Measurements from ENCODE around the gene TMEM109. TPM values are rescaled to one million over a fixed set of nuclear protein-coding genes. Genes with fewer than 3 reads are reported as not detected.

The TMEM109 gene
- total and polyA plus RNA-seq, 2 of the 4 experiments (the other 2 are of a cell fraction): 15.1 to 69.7 TPM

GRCh38 chr11:60960405-60960804, 46.4 kb downstream of the TMEM109 start:
- Histone ChIP-seq H3K4me3 (ENCODE audit: insufficient read depth, low read depth, low read length) (no peak overlapping the region), H3K27me3 (ENCODE audit: control insufficient read depth, insufficient read depth, low read length) (peaks cover 31% of the 10 kb centered on the region), H3K23ac (ENCODE audit: low read depth, low read length) (no peak overlapping the region), H4K91ac (ENCODE audit: insufficient read depth, low read depth, low read length) (no peak overlapping the region), H3K9me1 (ENCODE audit: insufficient read depth, low read length) (no peaks in the 10 kb centered on the region), H2BK5ac (ENCODE audit: low read depth, low read length, poor library complexity, severe bottlenecking) (no peak overlapping the region), H2AFZ (replicated peaks; ENCODE audit: low read length, poor library complexity) (no peak overlapping the region), H3K56ac (ENCODE audit: extremely low read depth, insufficient read depth, low read length) (no peak overlapping the region), H3K4ac (ENCODE audit: low read depth, low read length) (no peak overlapping the region), H4K5ac (ENCODE audit: low read depth, low read length) (no peak overlapping the region), H2AK9ac (replicated peaks; ENCODE audit: low read depth, low read length, poor library complexity) (no peak overlapping the region), H2BK15ac (ENCODE audit: low read depth, low read length) (no peak overlapping the region), H2BK20ac (ENCODE audit: low read depth, low read length) (no peak overlapping the region), H3K4me2 (ENCODE audit: low read depth, low read length) (no peak overlapping the region), H2BK120ac (ENCODE audit: low read depth, low read length) (no peak overlapping the region), H4K20me1 (ENCODE audit: insufficient read depth, low read length) (no peaks in the 10 kb centered on the region), H3K9ac (ENCODE audit: low read depth, low read length) (no peak overlapping the region), H3K14ac (replicated peaks; ENCODE audit: low read depth, low read length) (no peak overlapping the region), H3K79me1 (ENCODE audit: low read depth in 1 of 2, low read length in 2 of 2) (no peaks in the 10 kb centered on the region), H3K18ac (ENCODE audit: low read depth, low read length) (no peak overlapping the region), H3K9me3 (ENCODE audit: control insufficient read depth, insufficient read depth, low read length) (peaks cover 1% of the 10 kb centered on the region; the same call in 1 of the 2 replicates), H3K36me3 (ENCODE audit: control insufficient read depth, insufficient read depth, low read length) (no peaks in the 10 kb centered on the region), H3K4me1 (ENCODE audit: control insufficient read depth, insufficient read depth, low read length) (no peaks in the 10 kb centered on the region), H3K27ac (ENCODE audit: insufficient read depth, low read length) (no peak overlapping the region), H4K8ac (ENCODE audit: low read depth in 2 of 2, low read length in 2 of 2) (no peak overlapping the region), H2AK5ac (ENCODE audit: low read depth, low read length) (no peak overlapping the region)
- no TSS peak for BruUV-seq (replicated peaks)
- no peak for ATAC-seq (ENCODE audit: low read depth)
- DNase-seq: no peak
- WGBS, 2 experiments (ENCODE audit: extremely low coverage in 2 of 2, insufficient read length in 1 of 2): 73% methylated on average over 5 of the region's 7 CpGs; no CpG with 5 or more reads in 1 of the 2 experiments
- intact Hi-C loops (cut with micrococcal nuclease): no loop called here
- TF ChIP-seq CEBPB (IDR thresholded peaks at IDR 0.05; ENCODE audit: low read depth, low read length) (no peak), CHD1 (IDR thresholded peaks at IDR 0.05; ENCODE audit: low read depth, low read length) (no peak), RFX5 (IDR thresholded peaks at IDR 0.05; ENCODE audit: low read depth, low read length) (no peak), NFE2L2 (IDR thresholded peaks at IDR 0.05; ENCODE audit: low read depth, low read length) (no peak), MAFK (IDR thresholded peaks at IDR 0.05; ENCODE audit: low read depth, low read length) (no peak), USF2 (IDR thresholded peaks at IDR 0.05; ENCODE audit: low read depth, low read length) (no peak), RCOR1 (IDR thresholded peaks at IDR 0.05; ENCODE audit: insufficient replicate concordance, low read length) (no peak), MAZ (IDR thresholded peaks at IDR 0.05; ENCODE audit: borderline replicate concordance, low read depth, low read length) (no peak)
- TF ChIP-seq, protein P1, sequence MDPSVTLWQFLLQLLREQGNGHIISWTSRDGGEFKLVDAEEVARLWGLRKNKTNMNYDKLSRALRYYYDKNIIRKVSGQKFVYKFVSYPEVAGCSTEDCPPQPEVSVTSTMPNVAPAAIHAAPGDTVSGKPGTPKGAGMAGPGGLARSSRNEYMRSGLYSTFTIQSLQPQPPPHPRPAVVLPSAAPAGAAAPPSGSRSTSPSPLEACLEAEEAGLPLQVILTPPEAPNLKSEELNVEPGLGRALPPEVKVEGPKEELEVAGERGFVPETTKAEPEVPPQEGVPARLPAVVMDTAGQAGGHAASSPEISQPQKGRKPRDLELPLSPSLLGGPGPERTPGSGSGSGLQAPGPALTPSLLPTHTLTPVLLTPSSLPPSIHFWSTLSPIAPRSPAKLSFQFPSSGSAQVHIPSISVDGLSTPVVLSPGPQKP (IDR thresholded peaks at IDR 0.05; ENCODE audit: borderline replicate concordance, low read depth, low read length): no peak
- TF ChIP-seq, protein P2, sequence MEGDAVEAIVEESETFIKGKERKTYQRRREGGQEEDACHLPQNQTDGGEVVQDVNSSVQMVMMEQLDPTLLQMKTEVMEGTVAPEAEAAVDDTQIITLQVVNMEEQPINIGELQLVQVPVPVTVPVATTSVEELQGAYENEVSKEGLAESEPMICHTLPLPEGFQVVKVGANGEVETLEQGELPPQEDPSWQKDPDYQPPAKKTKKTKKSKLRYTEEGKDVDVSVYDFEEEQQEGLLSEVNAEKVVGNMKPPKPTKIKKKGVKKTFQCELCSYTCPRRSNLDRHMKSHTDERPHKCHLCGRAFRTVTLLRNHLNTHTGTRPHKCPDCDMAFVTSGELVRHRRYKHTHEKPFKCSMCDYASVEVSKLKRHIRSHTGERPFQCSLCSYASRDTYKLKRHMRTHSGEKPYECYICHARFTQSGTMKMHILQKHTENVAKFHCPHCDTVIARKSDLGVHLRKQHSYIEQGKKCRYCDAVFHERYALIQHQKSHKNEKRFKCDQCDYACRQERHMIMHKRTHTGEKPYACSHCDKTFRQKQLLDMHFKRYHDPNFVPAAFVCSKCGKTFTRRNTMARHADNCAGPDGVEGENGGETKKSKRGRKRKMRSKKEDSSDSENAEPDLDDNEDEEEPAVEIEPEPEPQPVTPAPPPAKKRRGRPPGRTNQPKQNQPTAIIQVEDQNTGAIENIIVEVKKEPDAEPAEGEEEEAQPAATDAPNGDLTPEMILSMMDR (conservative IDR thresholded peaks at IDR 0.05; ENCODE audit: low read depth, low read length): no peak
- in situ Hi-C loops (cut with MboI; ENCODE audit: low sequenced_read_pairs): no loop called here
- ChIA-PET CTCF (no interaction called here), POLR2A (ENCODE audit: unreplicated experiment) (no interaction called here)
- dilution Hi-C loops (cut with HindIII; ENCODE audit: low sequenced_read_pairs, unreplicated experiment): no loop called here
